Neural cell (in vitro differentiated cells): ENCODE data around the gene TSPAN7.

ENCODE experiments used
- EP300 ChIP-seq: fragments of 450-650 bp; conservative IDR thresholded peaks from 2 replicates; pipeline ENCODE4 v1.6.1; 2014; ENCODE audit warnings: antibody characterized with exemption, mild to moderate bottlenecking, moderate library complexity; ENCODE audit not compliant: poor library complexity, severe bottlenecking
- EZH2 ChIP-seq: fragments of 200-600, 300-800 bp; shearing (Covaris generic), sonication (generic); IDR thresholded peaks from 2 replicates; pipeline ENCODE4 v1.6.1; 2014; ENCODE audit warnings: antibody characterized with exemption, low read length, borderline replicate concordance, mild to moderate bottlenecking; ENCODE audit not compliant: insufficient read depth, poor library complexity, severe bottlenecking
- MXI1 ChIP-seq: fragments of 450-650 bp; conservative IDR thresholded peaks from 2 replicates; pipeline ENCODE4 v1.6.1; 2014; ENCODE audit warnings: antibody characterized with exemption, mild to moderate bottlenecking; ENCODE audit not compliant: poor library complexity, severe bottlenecking
- POLR2AphosphoS5 ChIP-seq: IDR thresholded peaks from 2 replicates; pipeline ENCODE4 v1.6.1; 2012
- RAD21 ChIP-seq: fragments of 450-650 bp; conservative IDR thresholded peaks from 2 replicates; pipeline ENCODE4 v1.6.1; 2014; ENCODE audit warnings: antibody characterized with exemption, mild to moderate bottlenecking, moderate library complexity
- SMC3 ChIP-seq: fragments of 450-650 bp; conservative IDR thresholded peaks from 2 replicates; pipeline ENCODE4 v1.6.1; 2014; ENCODE audit warnings: antibody characterized with exemption, mild to moderate bottlenecking, moderate library complexity; ENCODE audit not compliant: poor library complexity
- TAF1 ChIP-seq: IDR thresholded peaks from 2 replicates; pipeline ENCODE4 v1.6.1; 2012; ENCODE audit warnings: low read depth
- TF ChIP-seq, protein P1 (sequence below): fragments of 450-650 bp; IDR thresholded peaks from 2 replicates; pipeline ENCODE4 v1.5.1; 2014; ENCODE audit warnings: antibody characterized with exemption, mild to moderate bottlenecking, moderate library complexity; ENCODE audit not compliant: poor library complexity, severe bottlenecking

DNA sequence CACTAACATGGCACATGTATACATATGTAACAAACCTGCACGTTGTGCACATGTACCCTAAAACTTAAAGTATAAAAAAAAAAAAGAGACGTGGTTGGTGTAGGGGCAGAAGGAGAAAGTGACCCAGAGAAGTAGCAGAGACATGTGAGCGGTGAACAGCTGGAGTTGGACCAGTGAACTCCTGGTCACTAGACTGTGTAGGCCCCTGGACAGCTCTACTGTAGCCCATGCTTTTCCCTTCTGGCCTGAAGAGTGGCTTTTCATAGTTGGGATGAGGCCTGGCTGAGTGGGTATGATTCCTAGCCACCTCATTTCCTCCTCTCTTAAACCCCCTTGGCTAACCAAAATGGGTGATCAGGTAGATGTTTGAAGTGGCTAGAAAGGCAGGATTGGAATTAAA lies 16.4 kb downstream of the TSPAN7 start:
- TF ChIP-seq TAF1, result no peak
- TF ChIP-seq, protein P1, sequence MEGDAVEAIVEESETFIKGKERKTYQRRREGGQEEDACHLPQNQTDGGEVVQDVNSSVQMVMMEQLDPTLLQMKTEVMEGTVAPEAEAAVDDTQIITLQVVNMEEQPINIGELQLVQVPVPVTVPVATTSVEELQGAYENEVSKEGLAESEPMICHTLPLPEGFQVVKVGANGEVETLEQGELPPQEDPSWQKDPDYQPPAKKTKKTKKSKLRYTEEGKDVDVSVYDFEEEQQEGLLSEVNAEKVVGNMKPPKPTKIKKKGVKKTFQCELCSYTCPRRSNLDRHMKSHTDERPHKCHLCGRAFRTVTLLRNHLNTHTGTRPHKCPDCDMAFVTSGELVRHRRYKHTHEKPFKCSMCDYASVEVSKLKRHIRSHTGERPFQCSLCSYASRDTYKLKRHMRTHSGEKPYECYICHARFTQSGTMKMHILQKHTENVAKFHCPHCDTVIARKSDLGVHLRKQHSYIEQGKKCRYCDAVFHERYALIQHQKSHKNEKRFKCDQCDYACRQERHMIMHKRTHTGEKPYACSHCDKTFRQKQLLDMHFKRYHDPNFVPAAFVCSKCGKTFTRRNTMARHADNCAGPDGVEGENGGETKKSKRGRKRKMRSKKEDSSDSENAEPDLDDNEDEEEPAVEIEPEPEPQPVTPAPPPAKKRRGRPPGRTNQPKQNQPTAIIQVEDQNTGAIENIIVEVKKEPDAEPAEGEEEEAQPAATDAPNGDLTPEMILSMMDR, result no peak
- TF ChIP-seq EP300, result no peak
- TF ChIP-seq POLR2AphosphoS5, result no peak
- TF ChIP-seq RAD21, result no peak
- TF ChIP-seq MXI1, result no peak
- no peak for TF ChIP-seq EZH2
- no peak for TF ChIP-seq SMC3
